T1000 (cell line): ENCODE results near the gene COX5B.
"Not testable (repeated sequence)": the region's sequence is repeated elsewhere in the genome, so short reads cannot be mapped to it uniquely, and the experiment has no call there.

ENCODE experiments used
- DNase-seq: peaks from one replicate; lab custom pipeline; 2025; ENCODE audit warnings: mixed read lengths; lab: John Stamatoyannopoulos, UW

Gene COX5B

GRCh38 chr2:97673182-97673914, 27.5 kb downstream of the COX5B start:
- no peak for DNase-seq

- DNase-seq: no peak
Measured at GRCh38 chr2:97673915-97674283, 28.0 kb downstream of the COX5B start.

- no peak for DNase-seq
Measured at GRCh38 chr2:97675430-97676113, 29.7 kb downstream of the COX5B start.

- DNase-seq: no peak
Measured at GRCh38 chr2:97676620-97677019, 30.8 kb downstream of the COX5B start.

- no peak for DNase-seq
Measured at GRCh38 chr2:97677480-97677879, 31.6 kb downstream of the COX5B start.

GRCh38 chr2:97678298-97678697, 32.4 kb downstream of the COX5B start:
- DNase-seq: no peak

GRCh38 chr2:97687235-97687634, 41.4 kb downstream of the COX5B start:
- not testable (repeated sequence) for DNase-seq

GRCh38 chr2:97688062-97688827, 42.4 kb downstream of the COX5B start:
- DNase-seq: no peak

GRCh38 chr2:97691166-97691565, 45.3 kb downstream of the COX5B start:
- no peak for DNase-seq

GRCh38 chr2:97693476-97693875, 47.6 kb downstream of the COX5B start:
- DNase-seq: no peak

GRCh38 chr2:97695744-97696143, 49.9 kb downstream of the COX5B start:
- DNase-seq: no peak

- DNase-seq: peak; percentile 67
Measured at GRCh38 chr2:97697252-97698235, 51.7 kb downstream of the COX5B start.
